MG63 (cell line): ENCODE results near the gene OR10H1. TPM values are rescaled to one million over a fixed set of nuclear protein-coding genes. Genes with fewer than 3 reads are reported as not detected.

Experiments
- total RNA-seq: library from RNA; depleted of rRNA; stranded (reverse); fragments of >200 nt; shearing (Covaris generic); gene quantifications from 2 replicates; pipeline ENCODE4 v1.2.3, GENCODE V29; 2014; ENCODE audit warnings: low replicate concordance; rRNA removed

Gene OR10H1
- total RNA-seq, 1 experiment from 2014 or later = not detected

Other genes starting within 250 kb of the OR10H1 start
- gene CYP4F8, start 200.4 kb downstream of the OR10H1 start, total RNA-seq = not detected in 2 replicates
- not detected in 2 replicates for gene CYP4F3, start 174.8 kb downstream of the OR10H1 start, total RNA-seq
- not detected in 2 replicates for gene CYP4F12, start 142.6 kb downstream of the OR10H1 start, total RNA-seq
- not detected in 2 replicates for gene OR10H2, start 87.6 kb downstream of the OR10H1 start, total RNA-seq
- not detected in 2 replicates for gene OR10H3, start 77.7 kb downstream of the OR10H1 start, total RNA-seq
- not detected in 2 replicates for gene OR10H5, start 28.0 kb downstream of the OR10H1 start, total RNA-seq
- gene CYP4F2, start 82.4 kb upstream of the OR10H1 start, total RNA-seq = not detected in 2 replicates
- gene CYP4F11, start 118.9 kb upstream of the OR10H1 start, total RNA-seq = not detected in 2 replicates
- gene OR10H4, start 133.3 kb upstream of the OR10H1 start, total RNA-seq = not detected in 2 replicates